ENCODE data around the gene REX1BD. TPM values are rescaled to one million over a fixed set of nuclear protein-coding genes. Genes with fewer than 3 reads are reported as not detected.

The REX1BD gene
- total and polyA plus RNA-seq, 12 donors: 8.8 to 268 (median 91.8) TPM

GRCh38 chr19:18608805-18609716 lies 20.5 kb downstream of the REX1BD start:
- no peak for DNase-seq
- Histone ChIP-seq H3K27me3 (peaks cover 87% of the 10 kb centered on the region), H3K27ac (no peak overlapping the region), H3K4me3 (no peak overlapping the region), H3K4me1 (replicated peaks in 1 of 2) (peaks cover 4 to 31% of the 10 kb centered on the region in 2 donors), H3K36me3 (replicated peaks in 1 of 2) (no peaks in the 10 kb centered on the region), H3K9me3 (replicated peaks in 1 of 3) (no peaks in the 10 kb centered on the region)
- TF ChIP-seq POLR2A (IDR thresholded peaks at IDR 0.05) (no peak), CTCF (IDR thresholded peaks at IDR 0.05) (no peak)
- intact Hi-C loops (cut with DNase I): no loop called here
- 59 to 72% (median 65%) methylated on average over 9 of the region's 9 CpGs for WGBS, 4 donors

GRCh38 chr19:18609717-18610051 lies 21.1 kb downstream of the REX1BD start:
- H3K9me3 ChIP-seq (replicated peaks in 1 of 3): no peaks in the 10 kb centered on the region
- no peak overlapping the region for H3K27ac ChIP-seq
- no peak for DNase-seq
- H3K4me3 ChIP-seq: no peak overlapping the region
- H3K36me3 ChIP-seq (replicated peaks in 1 of 2): no peaks in the 10 kb centered on the region
- 31 to 50% (median 40%) methylated on average over 2 of the region's 2 CpGs for WGBS, 4 donors
- intact Hi-C loops (cut with DNase I): no loop called here
- H3K27me3 ChIP-seq: peaks cover 87% of the 10 kb centered on the region
- no peak for TF ChIP-seq POLR2A (IDR thresholded peaks at IDR 0.05)
- TF ChIP-seq CTCF (IDR thresholded peaks at IDR 0.05): no peak
- H3K4me1 ChIP-seq (replicated peaks in 1 of 2): peaks cover 4 to 31% of the 10 kb centered on the region in 2 donors

- no peaks in the 10 kb centered on the region for H3K9me3 ChIP-seq (replicated peaks in 1 of 3)
- peaks cover 4 to 31% of the 10 kb centered on the region in 2 donors for H3K4me1 ChIP-seq (replicated peaks in 1 of 2)
- no peak overlapping the region for H3K27ac ChIP-seq
- no peak for DNase-seq
- intact Hi-C loops (cut with DNase I): no loop called here
- no peak for TF ChIP-seq POLR2A (IDR thresholded peaks at IDR 0.05)
- no peak for TF ChIP-seq CTCF (IDR thresholded peaks at IDR 0.05)
- no peaks in the 10 kb centered on the region for H3K36me3 ChIP-seq (replicated peaks in 1 of 2)
- H3K4me3 ChIP-seq: no peak overlapping the region
- 39 to 80% (median 43%) methylated on average over 1 to 3 of the region's 3 CpGs for WGBS, 4 donors
- H3K27me3 ChIP-seq: peaks cover 85% of the 10 kb centered on the region
These were observed 21.6 kb downstream of the REX1BD start for GRCh38 chr19:18610245-18610555.

- Histone ChIP-seq H3K9me3 (replicated peaks in 1 of 3) (no peaks in the 10 kb centered on the region), H3K27me3 (peaks cover 81% of the 10 kb centered on the region), H3K36me3 (replicated peaks in 1 of 2) (no peaks in the 10 kb centered on the region), H3K4me3 (no peak overlapping the region), H3K4me1 (replicated peaks in 1 of 2) (peaks cover 4 to 31% of the 10 kb centered on the region in 2 donors), H3K27ac (no peak overlapping the region)
- no peak for DNase-seq
- intact Hi-C loops (cut with DNase I): no loop called here
- TF ChIP-seq POLR2A (IDR thresholded peaks at IDR 0.05) (no peak), CTCF (IDR thresholded peaks at IDR 0.05) (no peak)
- 5 to 14% (median 8%) methylated on average over 6 to 44 of the region's 45 CpGs for WGBS, 4 donors
These were observed 22.1 kb downstream of the REX1BD start for GRCh38 chr19:18610556-18611326.
